Measurements from ENCODE around the gene ZNF33B. TPM values are rescaled to one million over a fixed set of nuclear protein-coding genes. Genes with fewer than 3 reads are reported as not detected.
"Not testable (repeated sequence)": the region's sequence is repeated elsewhere in the genome, so short reads cannot be mapped to it uniquely, and the experiment has no call there.

Gene ZNF33B
- 20.4 and 25.8 TPM in 2 replicates for total RNA-seq

GRCh38 chr10:42638055-42638820 is at the start of gene ZNF33B:
ZNF33B (minus strand) TSS chr10:42638570; CDS start chr10:42636928, 1,642 bp downstream.
- DNase-seq (ENCODE audit: low read depth), result peak; percentile 73

DNA sequence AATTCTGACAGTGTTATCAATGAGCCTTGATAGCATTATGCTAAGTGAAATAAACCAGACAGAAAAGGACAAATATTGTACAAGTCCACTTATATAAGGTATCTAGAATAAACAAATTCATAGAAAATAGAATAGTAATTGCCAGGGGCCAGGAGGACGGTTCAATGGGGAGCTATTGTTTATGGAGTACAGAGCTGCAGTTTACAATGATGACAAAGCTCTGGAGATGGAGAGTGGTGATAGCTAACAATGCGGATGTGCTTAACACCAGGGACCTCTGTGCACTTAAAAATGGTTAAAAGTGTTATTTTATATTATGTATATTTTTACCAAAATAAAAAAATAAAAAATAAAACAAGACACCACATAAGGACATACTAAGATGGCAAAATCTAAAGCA is 46.1 kb upstream of the ZNF33B start:
- no peaks in the 10 kb centered on the region for H3K36me3 ChIP-seq (ENCODE audit: control insufficient read depth, insufficient read depth, low read length)
- no peak for TF ChIP-seq CTCF (IDR thresholded peaks at IDR 0.05; ENCODE audit: insufficient read depth, low read length, poor library complexity, severe bottlenecking)

More at GRCh38 chr10:42638055-42638820, at the start of gene ZNF33B:
- H3K27me3 ChIP-seq (ENCODE audit: control insufficient read depth, insufficient read depth, low read length), result no peaks in the 10 kb centered on the region
- no peak for TF ChIP-seq CTCF (IDR thresholded peaks at IDR 0.05; ENCODE audit: insufficient read depth, low read length, poor library complexity, severe bottlenecking)
- H3K4me3 ChIP-seq (ENCODE audit: low read depth, low read length), result peak within 1 kb of the TSS; percentile 64
- H3K36me3 ChIP-seq (ENCODE audit: control insufficient read depth, insufficient read depth, low read length), result no peaks in the 10 kb centered on the region

GRCh38 chr10:42680267-42680666 is 41.9 kb upstream of the ZNF33B start:
- TF ChIP-seq CTCF (IDR thresholded peaks at IDR 0.05; ENCODE audit: insufficient read depth, low read length, poor library complexity, severe bottlenecking), result no peak
- no peak for DNase-seq (ENCODE audit: low read depth)
- Histone ChIP-seq H3K36me3 (ENCODE audit: control insufficient read depth, insufficient read depth, low read length) (no peaks in the 10 kb centered on the region), H3K27me3 (ENCODE audit: control insufficient read depth, insufficient read depth, low read length) (no peaks in the 10 kb centered on the region), H3K4me3 (ENCODE audit: low read depth, low read length) (no peak overlapping the region)

More for the DNA sequence above, 46.1 kb upstream of the ZNF33B start:
- Histone ChIP-seq H3K27me3 (ENCODE audit: control insufficient read depth, insufficient read depth, low read length) (no peaks in the 10 kb centered on the region), H3K4me3 (ENCODE audit: low read depth, low read length) (no peak overlapping the region)
- no peak for DNase-seq (ENCODE audit: low read depth)

GRCh38 chr10:42665181-42665979 is 27.0 kb upstream of the ZNF33B start:
- H3K4me3 ChIP-seq (ENCODE audit: low read depth, low read length); H3K36me3 ChIP-seq (ENCODE audit: control insufficient read depth, insufficient read depth, low read length); DNase-seq (ENCODE audit: low read depth); H3K27me3 ChIP-seq (ENCODE audit: control insufficient read depth, insufficient read depth, low read length): not testable (repeated sequence)

GRCh38 chr10:42654419-42654818 is 16.0 kb upstream of the ZNF33B start:
- H3K4me3 ChIP-seq (ENCODE audit: low read depth, low read length), result no peak overlapping the region
- no peak for DNase-seq (ENCODE audit: low read depth)
- no peaks in the 10 kb centered on the region for H3K36me3 ChIP-seq (ENCODE audit: control insufficient read depth, insufficient read depth, low read length)
- no peak for TF ChIP-seq CTCF (IDR thresholded peaks at IDR 0.05; ENCODE audit: insufficient read depth, low read length, poor library complexity, severe bottlenecking)
- H3K27me3 ChIP-seq (ENCODE audit: control insufficient read depth, insufficient read depth, low read length), result no peaks in the 10 kb centered on the region

DNA sequence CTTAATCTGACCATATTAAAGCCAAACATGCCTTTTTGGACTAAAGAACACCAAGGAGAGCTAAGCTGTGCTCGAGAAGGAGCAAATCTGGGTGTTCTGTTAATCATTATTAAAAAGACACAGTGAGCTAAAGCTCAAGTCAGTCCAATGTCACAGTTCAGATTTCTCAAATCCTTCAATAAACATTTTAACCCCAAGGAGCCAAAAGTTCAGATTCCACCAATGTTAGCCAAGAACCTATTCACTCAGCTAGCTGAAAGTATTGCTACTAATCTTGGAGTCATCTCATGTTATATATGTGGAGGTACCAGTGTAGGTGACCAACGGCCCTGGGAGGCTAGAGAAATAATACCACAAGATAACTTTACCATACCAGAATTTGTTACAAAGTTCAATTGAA is 14.5 kb upstream of the ZNF33B start:
- Histone ChIP-seq H3K27me3 (ENCODE audit: control insufficient read depth, insufficient read depth, low read length) (no peaks in the 10 kb centered on the region), H3K4me3 (ENCODE audit: low read depth, low read length) (no peak overlapping the region), H3K36me3 (ENCODE audit: control insufficient read depth, insufficient read depth, low read length) (no peaks in the 10 kb centered on the region)
- TF ChIP-seq CTCF (IDR thresholded peaks at IDR 0.05; ENCODE audit: insufficient read depth, low read length, poor library complexity, severe bottlenecking), result no peak
- DNase-seq (ENCODE audit: low read depth), result no peak
